ENCODE data around the gene SERTAD3. TPM values are rescaled to one million over a fixed set of nuclear protein-coding genes. Genes with fewer than 3 reads are reported as not detected.
A peak's percentile ranks its signal among the peaks of the same experiment; 100 is the strongest.
"Not testable (repeated sequence)": the region's sequence is repeated elsewhere in the genome, so short reads cannot be mapped to it uniquely, and the experiment has no call there.

SERTAD3 gene
- polyA plus RNA-seq, 1 donor = 32.5 TPM

- not testable (repeated sequence) for H3K9me3 ChIP-seq (ENCODE audit: control insufficient read depth, low read depth, low read length); H3K4me3 ChIP-seq (ENCODE audit: low read length); DNase-seq; H3K27me3 ChIP-seq (ENCODE audit: control insufficient read depth, insufficient read depth, low read length); H3K27ac ChIP-seq (ENCODE audit: low read length); H3K36me3 ChIP-seq (ENCODE audit: control insufficient read depth, insufficient read depth, low read length)
- WGBS (ENCODE audit: insufficient coverage, low lambda C conversion rate) = no CpG with 5 or more reads among the region's 7 CpGs
- peaks cover 21% of the 10 kb centered on the region for H3K4me1 ChIP-seq (ENCODE audit: control insufficient read depth, insufficient read depth, low read length)
Measured at GRCh38 chr19:40428197-40428596, 15.9 kb downstream of the SERTAD3 start.

- no CpG with 5 or more reads among the region's 75 CpGs for WGBS (ENCODE audit: insufficient coverage, low lambda C conversion rate)
Measured at GRCh38 chr19:40425450-40426287, 18.5 kb downstream of the SERTAD3 start, which contains the start of gene SERTAD1. TSS of gene SERTAD1 (minus strand) at chr19:40425992. CDS start at chr19:40423546, 2,446 bp downstream.

GRCh38 chr19:40424637-40425449 is 19.3 kb downstream of the SERTAD3 start:
- DNase-seq = peak; percentile 32 to 49
- H3K36me3 ChIP-seq (ENCODE audit: control insufficient read depth, insufficient read depth, low read length) = peaks cover 11% of the 10 kb centered on the region
- no peaks in the 10 kb centered on the region for H3K27me3 ChIP-seq (ENCODE audit: control insufficient read depth, insufficient read depth, low read length)
- H3K4me1 ChIP-seq (ENCODE audit: control insufficient read depth, insufficient read depth, low read length) = peaks cover 16% of the 10 kb centered on the region
- no CpG with 5 or more reads among the region's 28 CpGs for WGBS (ENCODE audit: insufficient coverage, low lambda C conversion rate)
- no peaks in the 10 kb centered on the region for H3K9me3 ChIP-seq (ENCODE audit: control insufficient read depth, low read depth, low read length)
- peak overlapping the region; percentile 89 for H3K27ac ChIP-seq (ENCODE audit: low read length)
- peak overlapping the region; percentile 93 for H3K4me3 ChIP-seq (ENCODE audit: low read length)

More at GRCh38 chr19:40425450-40426287, 18.5 kb downstream of the SERTAD3 start, which contains the start of gene SERTAD1:
- no peaks in the 10 kb centered on the region for H3K27me3 ChIP-seq (ENCODE audit: control insufficient read depth, insufficient read depth, low read length)
- H3K27ac ChIP-seq (ENCODE audit: low read length) = peak within 1 kb of the TSS; percentile 89
- peak within 1 kb of the TSS; percentile 93 for H3K4me3 ChIP-seq (ENCODE audit: low read length)
- peaks cover 16% of the 10 kb centered on the region for H3K4me1 ChIP-seq (ENCODE audit: control insufficient read depth, insufficient read depth, low read length)
- peak; percentile 100 for DNase-seq
- H3K9me3 ChIP-seq (ENCODE audit: control insufficient read depth, low read depth, low read length) = no peaks in the 10 kb centered on the region
- H3K36me3 ChIP-seq (ENCODE audit: control insufficient read depth, insufficient read depth, low read length) = peaks cover 11% of the 10 kb centered on the region

GRCh38 chr19:40423938-40424337 is 20.2 kb downstream of the SERTAD3 start:
- no peak for DNase-seq
- WGBS (ENCODE audit: insufficient coverage, low lambda C conversion rate) = 100% methylated on average over 3 of the region's 6 CpGs

GRCh38 chr19:40422748-40423566 is 21.2 kb downstream of the SERTAD3 start:
- H3K4me1 ChIP-seq (ENCODE audit: control insufficient read depth, insufficient read depth, low read length) = peaks cover 16% of the 10 kb centered on the region
- peaks cover 11% of the 10 kb centered on the region for H3K36me3 ChIP-seq (ENCODE audit: control insufficient read depth, insufficient read depth, low read length)
- WGBS (ENCODE audit: insufficient coverage, low lambda C conversion rate) = no CpG with 5 or more reads among the region's 31 CpGs
- no peaks in the 10 kb centered on the region for H3K27me3 ChIP-seq (ENCODE audit: control insufficient read depth, insufficient read depth, low read length)
- H3K27ac ChIP-seq (ENCODE audit: low read length) = no peak overlapping the region
- no peak overlapping the region for H3K4me3 ChIP-seq (ENCODE audit: low read length)
- H3K9me3 ChIP-seq (ENCODE audit: control insufficient read depth, low read depth, low read length) = no peaks in the 10 kb centered on the region
- no peak for DNase-seq

More at GRCh38 chr19:40423938-40424337, 20.2 kb downstream of the SERTAD3 start:
- no peaks in the 10 kb centered on the region for H3K27me3 ChIP-seq (ENCODE audit: control insufficient read depth, insufficient read depth, low read length)
- H3K9me3 ChIP-seq (ENCODE audit: control insufficient read depth, low read depth, low read length) = no peaks in the 10 kb centered on the region
- H3K4me3 ChIP-seq (ENCODE audit: low read length) = no peak overlapping the region
- H3K27ac ChIP-seq (ENCODE audit: low read length) = no peak overlapping the region
- peaks cover 11% of the 10 kb centered on the region for H3K36me3 ChIP-seq (ENCODE audit: control insufficient read depth, insufficient read depth, low read length)
- H3K4me1 ChIP-seq (ENCODE audit: control insufficient read depth, insufficient read depth, low read length) = peaks cover 16% of the 10 kb centered on the region

GRCh38 chr19:40421993-40422747 is 22.0 kb downstream of the SERTAD3 start:
- Histone ChIP-seq H3K4me3 (ENCODE audit: low read length) (no peak overlapping the region), H3K27ac (ENCODE audit: low read length) (peak overlapping the region; percentile 100), H3K9me3 (ENCODE audit: control insufficient read depth, low read depth, low read length) (no peaks in the 10 kb centered on the region), H3K4me1 (ENCODE audit: control insufficient read depth, insufficient read depth, low read length) (peaks cover 20% of the 10 kb centered on the region), H3K27me3 (ENCODE audit: control insufficient read depth, insufficient read depth, low read length) (no peaks in the 10 kb centered on the region), H3K36me3 (ENCODE audit: control insufficient read depth, insufficient read depth, low read length) (peaks cover 11% of the 10 kb centered on the region)
- no peak for DNase-seq
- 87% methylated on average over 3 of the region's 16 CpGs for WGBS (ENCODE audit: insufficient coverage, low lambda C conversion rate)

GRCh38 chr19:40420766-40421765 is 23.1 kb downstream of the SERTAD3 start:
- no peaks in the 10 kb centered on the region for H3K9me3 ChIP-seq (ENCODE audit: control insufficient read depth, low read depth, low read length)
- 17% methylated on average over 1 of the region's 56 CpGs for WGBS (ENCODE audit: insufficient coverage, low lambda C conversion rate)

GRCh38 chr19:40420451-40420765 is 23.7 kb downstream of the SERTAD3 start:
- Histone ChIP-seq H3K27me3 (ENCODE audit: control insufficient read depth, insufficient read depth, low read length) (no peaks in the 10 kb centered on the region), H3K9me3 (ENCODE audit: control insufficient read depth, low read depth, low read length) (no peaks in the 10 kb centered on the region), H3K4me1 (ENCODE audit: control insufficient read depth, insufficient read depth, low read length) (peaks cover 29% of the 10 kb centered on the region), H3K4me3 (ENCODE audit: low read length) (peak overlapping the region; percentile 79), H3K27ac (ENCODE audit: low read length) (peak overlapping the region; percentile 100), H3K36me3 (ENCODE audit: control insufficient read depth, insufficient read depth, low read length) (peaks cover 11% of the 10 kb centered on the region)
- DNase-seq = no peak
- no CpG with 5 or more reads among the region's 14 CpGs for WGBS (ENCODE audit: insufficient coverage, low lambda C conversion rate)

More at GRCh38 chr19:40420766-40421765, 23.1 kb downstream of the SERTAD3 start:
- H3K27me3 ChIP-seq (ENCODE audit: control insufficient read depth, insufficient read depth, low read length) = no peaks in the 10 kb centered on the region
- peaks cover 26% of the 10 kb centered on the region for H3K4me1 ChIP-seq (ENCODE audit: control insufficient read depth, insufficient read depth, low read length)
- H3K36me3 ChIP-seq (ENCODE audit: control insufficient read depth, insufficient read depth, low read length) = peaks cover 11% of the 10 kb centered on the region
- H3K4me3 ChIP-seq (ENCODE audit: low read length) = peak overlapping the region; percentile 79
- peak; percentile 95 to 98 for DNase-seq
- H3K27ac ChIP-seq (ENCODE audit: low read length) = peak overlapping the region; percentile 100

GRCh38 chr19:40419780-40420179 is 24.4 kb downstream of the SERTAD3 start:
- H3K4me3 ChIP-seq (ENCODE audit: low read length) = no peak overlapping the region
- no CpG with 5 or more reads among the region's 5 CpGs for WGBS (ENCODE audit: insufficient coverage, low lambda C conversion rate)
- no peaks in the 10 kb centered on the region for H3K27me3 ChIP-seq (ENCODE audit: control insufficient read depth, insufficient read depth, low read length)
- no peaks in the 10 kb centered on the region for H3K9me3 ChIP-seq (ENCODE audit: control insufficient read depth, low read depth, low read length)
- peaks cover 11% of the 10 kb centered on the region for H3K36me3 ChIP-seq (ENCODE audit: control insufficient read depth, insufficient read depth, low read length)
- DNase-seq = no peak
- peaks cover 27% of the 10 kb centered on the region for H3K4me1 ChIP-seq (ENCODE audit: control insufficient read depth, insufficient read depth, low read length)
- H3K27ac ChIP-seq (ENCODE audit: low read length) = no peak overlapping the region

Measured in large intestine (tissue), 3 donors.